Colonic mucosa (tissue), 4 donors: Measurements from ENCODE around the gene TUSC2. TPM values are rescaled to one million over a fixed set of nuclear protein-coding genes. Genes with fewer than 3 reads are reported as not detected.
A peak's percentile ranks its signal among the peaks of the same experiment; 100 is the strongest.

Experiments used
- DNase-seq: peaks from one replicate; pipeline ENCODE4 v3.0.0-alpha.2; 2020
- H3K27ac ChIP-seq: fragments of 200-600 bp; one replicate; pipeline ENCODE4 v1.8.0; 2021
- H3K27me3 ChIP-seq: fragments of 200-600 bp; one replicate; pipeline ENCODE4 v1.8.0; 2021
- H3K36me3 ChIP-seq: fragments of 200-600 bp; one replicate; pipeline ENCODE4 v1.8.0; 2021
- H3K4me1 ChIP-seq: fragments of 200-600 bp; one replicate; pipeline ENCODE4 v1.8.0; 2021; ENCODE audit warnings: mild to moderate bottlenecking
- H3K4me3 ChIP-seq: fragments of 200-600 bp; one replicate; pipeline ENCODE4 v1.8.0; 2021
- H3K9ac ChIP-seq, 2 donors: one replicate each; pipeline ENCODE4 v1.7.0; 2013; ENCODE audit warnings: control low read depth in 2 of 2, low read depth in 2 of 2, low read length in 2 of 2
- H3K9me3 ChIP-seq: fragments of 200-600 bp; one replicate; pipeline ENCODE4 v1.8.0; 2021
- CTCF ChIP-seq: fragments of 200-600 bp; IDR thresholded peaks from one replicate; pipeline ENCODE4 v1.8.0; 2022; ENCODE audit warnings: antibody characterized with exemption, mild to moderate bottlenecking
- intact Hi-C: fragments of 100-400 bp; cut with DNase I; formaldehyde crosslinking; loops from one replicate; pipeline ENCODE4 v1.14.1; 2022
- total RNA-seq, 2 donors: library from RNA; stranded (reverse); fragmentation: NEBNext Ultra II Directional in 1 of 2; extraction: Animal tissue kit (Norgen Biotek cat#: 25700) in 1 of 2; gene quantifications; one replicate each; pipeline ENCODE4 v1.2.1, GENCODE V29; 2021
- donor health status: healthy.
- donor health status: DM: no; HTN: no; CAD: no.
- donor health status: DM: no; HTN: no; CAD: no.

The TUSC2 gene
- total RNA-seq, 2 donors from 2014 or later = 26.1 to 39.5 TPM

DNA sequence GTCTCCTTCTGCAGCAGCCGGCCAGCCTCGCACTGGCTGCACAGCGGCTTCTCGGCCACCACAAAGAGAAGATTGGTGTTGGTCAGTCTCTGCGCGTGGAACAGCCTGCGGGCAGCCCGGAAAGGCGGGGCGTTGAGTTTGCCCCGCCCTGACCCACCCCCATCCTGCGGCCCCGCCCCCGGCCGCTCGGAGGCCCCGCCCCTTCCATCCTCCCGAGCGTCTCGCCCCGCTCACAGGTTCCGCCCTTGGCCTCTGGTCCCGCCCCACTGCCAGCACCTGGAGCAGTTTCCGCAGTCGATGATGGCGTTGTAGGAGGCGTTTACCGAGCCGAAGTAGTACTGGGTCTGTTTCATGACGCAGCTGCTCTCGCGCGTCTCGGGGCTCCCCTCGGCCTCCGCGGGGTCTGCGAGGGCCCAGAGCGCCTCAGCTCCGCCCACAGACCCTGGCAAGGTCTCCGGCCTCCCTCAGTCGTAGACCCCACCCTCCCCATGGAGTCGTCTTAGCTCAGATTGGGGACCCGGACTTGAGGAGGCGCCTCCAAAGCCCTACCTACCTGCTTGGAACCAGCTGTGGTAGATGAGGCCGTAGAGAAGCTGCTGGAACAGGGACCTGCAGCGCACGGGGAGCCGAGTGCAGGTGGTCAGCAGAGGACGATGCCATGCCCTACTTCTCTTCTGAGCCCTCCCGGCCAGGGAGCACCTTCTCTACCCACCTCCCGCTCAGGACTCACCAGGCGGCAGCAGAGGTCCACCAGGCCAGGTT is 37.2 kb upstream of the TUSC2 start:
- H3K9ac ChIP-seq = peak overlapping the region; percentile 62 to 84
- H3K9me3 ChIP-seq = no peaks in the 10 kb centered on the region
- H3K36me3 ChIP-seq = no peaks in the 10 kb centered on the region
- H3K27ac ChIP-seq = peak overlapping the region; percentile 70
- intact Hi-C loops = loop anchor here (5.0 kb wide), 1 partner anchor 182 kb away; no protein-coding TSS in a partner anchor
- TF ChIP-seq CTCF = no peak
- peak overlapping the region; percentile 66 for H3K4me3 ChIP-seq
- no peaks in the 10 kb centered on the region for H3K27me3 ChIP-seq
- DNase-seq = peak; percentile 97
- no peaks in the 10 kb centered on the region for H3K4me1 ChIP-seq

- Histone ChIP-seq H3K36me3 (no peaks in the 10 kb centered on the region), H3K9ac (peak overlapping the region in 1 of 2 donors; percentile 67), H3K9me3 (no peaks in the 10 kb centered on the region), H3K27ac (no peak overlapping the region), H3K27me3 (no peaks in the 10 kb centered on the region), H3K4me1 (no peaks in the 10 kb centered on the region), H3K4me3 (peak overlapping the region; percentile 66)
- intact Hi-C loops = loop anchor here (5.0 kb wide), 1 partner anchor 183 kb away; no protein-coding TSS in a partner anchor
- no peak for TF ChIP-seq CTCF
- DNase-seq = peak; percentile 51
Measured at GRCh38 chr3:50364573-50365079, 36.6 kb upstream of the TUSC2 start.

DNA sequence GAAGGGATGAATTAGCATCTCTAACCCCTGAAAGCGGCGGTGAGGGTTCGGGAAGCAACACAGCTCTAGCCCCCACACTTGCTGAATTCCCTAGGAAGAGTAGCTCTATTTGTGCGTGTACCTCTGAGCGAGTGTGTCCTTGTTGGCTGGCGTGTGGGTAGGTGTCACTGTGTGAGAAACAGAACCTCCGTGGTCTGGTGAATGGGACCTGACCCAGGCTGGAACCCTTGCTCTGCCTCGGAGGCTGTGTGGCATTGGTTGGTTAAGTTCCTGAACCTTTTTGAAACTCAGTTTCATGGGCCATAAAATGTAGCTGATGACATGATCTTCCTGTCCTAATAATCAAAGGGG is 31.7 kb upstream of the TUSC2 start:
- DNase-seq = no peak
- Histone ChIP-seq H3K27ac (no peak overlapping the region), H3K9ac (peak overlapping the region in 1 of 2 donors; percentile 89), H3K36me3 (peaks cover 6% of the 10 kb centered on the region), H3K4me3 (peak overlapping the region; percentile 89), H3K27me3 (no peaks in the 10 kb centered on the region), H3K4me1 (peaks cover 23% of the 10 kb centered on the region), H3K9me3 (no peaks in the 10 kb centered on the region)
- TF ChIP-seq CTCF = no peak
- intact Hi-C loops = no loop called here

- intact Hi-C loops = no loop called here
- H3K27ac ChIP-seq = peak within 1 kb of the TSS; percentile 81
- peak within 1 kb of the TSS; percentile 89 to 93 for H3K9ac ChIP-seq
- H3K4me1 ChIP-seq = peaks cover 23% of the 10 kb centered on the region
- no peaks in the 10 kb centered on the region for H3K27me3 ChIP-seq
- peak within 1 kb of the TSS; percentile 89 for H3K4me3 ChIP-seq
- TF ChIP-seq CTCF = no peak
- no peaks in the 10 kb centered on the region for H3K9me3 ChIP-seq
- peak; percentile 99 for DNase-seq
- H3K36me3 ChIP-seq = peaks cover 8% of the 10 kb centered on the region
Measured at GRCh38 chr3:50358911-50359759, 31.1 kb upstream of the TUSC2 start, which contains the start of gene TMEM115. TMEM115 (minus strand) TSS chr3:50359521; CDS start chr3:50359063, 458 bp downstream.

GRCh38 chr3:50358355-50358910 is 30.4 kb upstream of the TUSC2 start:
- H3K27me3 ChIP-seq = no peaks in the 10 kb centered on the region
- TF ChIP-seq CTCF = no peak
- H3K4me1 ChIP-seq = peaks cover 23% of the 10 kb centered on the region
- H3K27ac ChIP-seq = peak overlapping the region; percentile 81
- peak overlapping the region; percentile 89 for H3K4me3 ChIP-seq
- H3K9ac ChIP-seq = peak overlapping the region; percentile 89 to 93
- intact Hi-C loops = no loop called here
- no peak for DNase-seq
- peaks cover 8% of the 10 kb centered on the region for H3K36me3 ChIP-seq
- H3K9me3 ChIP-seq = no peaks in the 10 kb centered on the region
